GM21619 (cell line): Measurements from ENCODE around the gene TMOD2.

Source experiments
- ATAC-seq: cut with Tn5 transposase; IDR thresholded peaks from one replicate; pipeline ENCODE4 v1.9.1; 2021; ENCODE audit not compliant: unreplicated experiment

The TMOD2 gene

GRCh38 chr15:51735228-51736010 is 16.0 kb upstream of the TMOD2 start:
- no peak for ATAC-seq

GRCh38 chr15:51736069-51736468 is 15.3 kb upstream of the TMOD2 start:
- peak; percentile 18 for ATAC-seq

- peak; percentile 27 for ATAC-seq
Measured at GRCh38 chr15:51736751-51737521, 14.5 kb upstream of the TMOD2 start.

- ATAC-seq = peak; percentile 38
Measured at GRCh38 chr15:51737522-51738305, 13.7 kb upstream of the TMOD2 start, which contains the start of gene LYSMD2. TSS of gene LYSMD2 (minus strand) at chr15:51737655. CDS start at chr15:51737622, 33 bp downstream.

GRCh38 chr15:51738553-51738952 is 12.8 kb upstream of the TMOD2 start:
- no peak for ATAC-seq

GRCh38 chr15:51739061-51739712 is 12.2 kb upstream of the TMOD2 start:
- no peak for ATAC-seq

GRCh38 chr15:51749307-51749706 is 2.1 kb upstream of the TMOD2 start:
- ATAC-seq = no peak

GRCh38 chr15:51750186-51750585 is 1.2 kb upstream of the TMOD2 start:
- ATAC-seq = no peak

GRCh38 chr15:51751697-51752683 is 593 bp downstream of the TMOD2 start:
- peak; percentile 37 for ATAC-seq

- no peak for ATAC-seq
Measured at GRCh38 chr15:51752888-51753287, 1.5 kb downstream of the TMOD2 start.

- ATAC-seq = no peak
Measured at GRCh38 chr15:51754267-51754666, 2.9 kb downstream of the TMOD2 start.

- ATAC-seq = no peak
Measured at GRCh38 chr15:51755790-51756189, 4.4 kb downstream of the TMOD2 start.

GRCh38 chr15:51756482-51756881 is 5.1 kb downstream of the TMOD2 start:
- ATAC-seq = no peak

- no peak for ATAC-seq
Measured at GRCh38 chr15:51757450-51757849, 6.1 kb downstream of the TMOD2 start.

- ATAC-seq = no peak
Measured at GRCh38 chr15:51758645-51759044, 7.2 kb downstream of the TMOD2 start.

GRCh38 chr15:51759557-51760070 is 8.2 kb downstream of the TMOD2 start:
- ATAC-seq = no peak

GRCh38 chr15:51760805-51761204 is 9.4 kb downstream of the TMOD2 start:
- no peak for ATAC-seq

GRCh38 chr15:51765751-51766150 is 14.4 kb downstream of the TMOD2 start:
- ATAC-seq = no peak

- ATAC-seq = no peak
Measured at GRCh38 chr15:51766341-51766740, 14.9 kb downstream of the TMOD2 start.
